SJCRH30 (cell line): Measurements from ENCODE around the gene TFAP2C. TPM values are rescaled to one million over a fixed set of nuclear protein-coding genes. Genes with fewer than 3 reads are reported as not detected.

Experiments used
- DNase-seq, 2 experiments: peaks; one replicate each; pipeline ENCODE4 v3.0.0-alpha.2; 2015 to 2020
- H3K27ac ChIP-seq: fragments of 250-450 bp; sonication (Bioruptor Pico); 2 replicates; pipeline ENCODE4 v1.5.1; 2020; ENCODE audit warnings: mild to moderate bottlenecking, moderate library complexity
- H3K27me3 ChIP-seq: fragments of 250-450 bp; sonication (Bioruptor Pico); 2 replicates; pipeline ENCODE4 v1.5.1; 2020; ENCODE audit warnings: mild to moderate bottlenecking, moderate library complexity
- H3K36me3 ChIP-seq: fragments of 250-450 bp; sonication (Bioruptor Pico); 2 replicates; pipeline ENCODE4 v1.5.1; 2020; ENCODE audit warnings: mild to moderate bottlenecking, moderate library complexity
- H3K4me1 ChIP-seq: fragments of 250-450 bp; sonication (Bioruptor Pico); 2 replicates; pipeline ENCODE4 v1.5.1; 2020; ENCODE audit warnings: mild to moderate bottlenecking, moderate library complexity
- H3K4me3 ChIP-seq: fragments of 250-450 bp; sonication (Bioruptor Pico); 2 replicates; pipeline ENCODE4 v1.5.1; 2020; ENCODE audit warnings: mild to moderate bottlenecking, moderate library complexity
- H3K9me3 ChIP-seq: fragments of 250-450 bp; sonication (Bioruptor Pico); replicated peaks from 2 replicates; pipeline ENCODE4 v1.5.1; 2020; ENCODE audit warnings: mild to moderate bottlenecking, moderate library complexity
- total RNA-seq: library from RNA; depleted of rRNA; stranded (reverse); fragments of >200 nt; shearing (Covaris generic); gene quantifications from 2 replicates; pipeline ENCODE4 v1.2.3, GENCODE V29; 2014

TFAP2C gene
- total RNA-seq, 1 experiment from 2014 or later, result not detected

- Histone ChIP-seq H3K36me3 (no peaks in the 10 kb centered on the region), H3K27me3 (peaks cover 9% of the 10 kb centered on the region), H3K27ac (no peak overlapping the region), H3K4me3 (no peak overlapping the region), H3K9me3 (no peaks in the 10 kb centered on the region), H3K4me1 (no peaks in the 10 kb centered on the region)
- DNase-seq, result no peak
Observed at GRCh38 chr20:56628015-56628872, 862 bp upstream of the TFAP2C start.

DNA sequence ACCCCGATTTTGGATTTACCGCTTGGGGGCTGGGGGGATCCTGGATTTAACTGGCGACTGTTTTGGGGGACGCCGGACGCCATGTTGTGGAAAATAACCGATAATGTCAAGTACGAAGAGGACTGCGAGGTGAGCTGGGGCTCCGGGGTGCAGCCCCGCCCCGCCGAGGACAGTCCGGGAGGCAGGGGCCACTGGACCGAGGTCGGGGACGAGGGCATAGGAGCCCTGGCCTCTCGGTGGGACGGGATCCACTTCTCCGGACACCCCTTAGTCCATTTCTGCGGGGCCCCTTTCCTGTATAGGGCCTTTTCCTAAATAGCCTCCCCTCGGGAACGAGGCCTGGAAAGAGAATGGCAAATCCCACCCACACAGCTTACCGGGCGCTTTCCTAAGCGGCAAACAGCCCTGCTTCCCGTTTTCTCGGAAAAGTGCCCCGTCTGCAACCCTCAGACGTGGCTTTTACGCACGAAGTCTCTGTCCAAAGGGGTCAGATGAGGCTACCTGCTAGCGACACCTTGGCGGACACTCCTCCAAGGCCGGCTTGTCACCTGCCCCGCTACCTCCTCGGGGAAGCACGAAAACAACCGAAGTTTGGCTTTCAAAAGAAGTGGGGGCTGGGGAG lies 469 bp downstream of the TFAP2C start:
- Histone ChIP-seq H3K36me3 (no peaks in the 10 kb centered on the region), H3K27me3 (peaks cover 17% of the 10 kb centered on the region), H3K4me1 (no peaks in the 10 kb centered on the region), H3K9me3 (no peaks in the 10 kb centered on the region), H3K4me3 (no peak overlapping the region), H3K27ac (no peak overlapping the region)
- DNase-seq, result no peak

DNA sequence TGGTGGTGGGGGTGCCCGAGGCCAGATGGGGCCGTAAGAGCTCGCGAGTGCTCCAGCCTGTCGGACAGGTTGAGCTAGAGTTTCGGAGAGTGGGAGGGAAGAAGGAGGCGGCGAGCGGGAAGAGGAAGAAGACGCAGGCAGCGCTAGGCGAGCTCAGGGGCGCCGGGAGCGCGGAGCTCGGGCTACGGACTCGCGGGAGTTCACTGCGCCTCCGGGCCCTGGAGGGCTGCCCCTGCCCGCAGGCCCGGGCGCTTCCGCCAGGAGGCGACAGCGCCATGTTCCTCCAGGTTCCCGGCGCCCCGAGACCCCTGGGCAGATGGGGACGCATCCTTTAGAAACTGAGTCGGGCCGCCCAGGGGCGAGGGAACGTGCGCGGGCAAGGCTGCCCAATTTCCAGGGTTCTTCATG lies 984 bp downstream of the TFAP2C start:
- Histone ChIP-seq H3K36me3 (no peaks in the 10 kb centered on the region), H3K4me3 (no peak overlapping the region), H3K27me3 (peaks cover 22% of the 10 kb centered on the region), H3K9me3 (no peaks in the 10 kb centered on the region), H3K4me1 (no peaks in the 10 kb centered on the region), H3K27ac (no peak overlapping the region)
- no peak for DNase-seq

DNA sequence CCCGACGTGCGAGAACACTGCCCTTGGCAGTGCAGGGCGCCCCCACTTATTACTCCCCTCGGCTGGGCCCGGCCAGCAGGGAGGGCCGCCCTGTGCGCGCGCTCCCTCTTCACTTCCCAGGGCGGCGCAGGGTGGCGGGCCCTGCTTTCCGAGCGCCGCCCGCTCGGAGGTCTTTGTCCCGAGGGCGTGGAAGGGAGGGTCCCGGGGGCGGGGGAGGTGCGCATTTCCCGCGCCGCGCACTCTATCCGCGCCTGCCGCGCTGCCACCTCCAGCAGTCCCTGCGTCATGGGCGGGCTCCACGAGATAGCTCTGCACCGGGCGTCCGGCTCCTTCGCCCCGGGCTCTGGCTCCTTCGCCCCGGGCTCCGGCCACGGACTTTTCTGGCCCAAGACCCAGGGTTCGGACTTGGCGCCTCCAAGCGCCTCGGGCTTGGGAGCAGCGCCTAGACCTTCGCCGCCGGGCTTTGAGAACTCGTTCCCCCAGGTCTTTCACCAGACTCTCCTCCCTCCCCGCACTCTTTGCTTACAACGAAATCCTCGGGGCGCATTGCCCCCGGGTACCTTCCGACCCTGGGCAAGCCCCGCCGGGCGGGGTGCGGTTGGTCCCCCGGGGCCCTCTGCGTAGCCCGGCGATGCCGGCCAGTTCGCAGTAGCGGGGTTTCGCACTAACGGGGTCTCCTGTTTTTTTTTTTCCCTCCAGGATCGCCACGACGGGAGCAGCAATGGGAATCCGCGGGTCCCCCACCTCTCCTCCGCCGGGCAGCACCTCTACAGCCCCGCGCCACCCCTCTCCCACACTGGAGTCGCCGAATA lies 1.6 kb downstream of the TFAP2C start:
- no peak for DNase-seq
- Histone ChIP-seq H3K27me3 (peaks cover 24% of the 10 kb centered on the region), H3K4me3 (no peak overlapping the region)

GRCh38 chr20:56631318-56631989 lies 2.3 kb downstream of the TFAP2C start:
- H3K4me1 ChIP-seq, result no peaks in the 10 kb centered on the region
- H3K36me3 ChIP-seq, result no peaks in the 10 kb centered on the region
- no peak for DNase-seq
- H3K9me3 ChIP-seq, result no peaks in the 10 kb centered on the region
- H3K4me3 ChIP-seq, result no peak overlapping the region
- no peak overlapping the region for H3K27ac ChIP-seq
- peaks cover 31% of the 10 kb centered on the region for H3K27me3 ChIP-seq

More for the DNA sequence above, 1.6 kb downstream of the TFAP2C start:
- Histone ChIP-seq H3K9me3 (no peaks in the 10 kb centered on the region), H3K36me3 (no peaks in the 10 kb centered on the region), H3K27ac (no peak overlapping the region), H3K4me1 (no peaks in the 10 kb centered on the region)

DNA sequence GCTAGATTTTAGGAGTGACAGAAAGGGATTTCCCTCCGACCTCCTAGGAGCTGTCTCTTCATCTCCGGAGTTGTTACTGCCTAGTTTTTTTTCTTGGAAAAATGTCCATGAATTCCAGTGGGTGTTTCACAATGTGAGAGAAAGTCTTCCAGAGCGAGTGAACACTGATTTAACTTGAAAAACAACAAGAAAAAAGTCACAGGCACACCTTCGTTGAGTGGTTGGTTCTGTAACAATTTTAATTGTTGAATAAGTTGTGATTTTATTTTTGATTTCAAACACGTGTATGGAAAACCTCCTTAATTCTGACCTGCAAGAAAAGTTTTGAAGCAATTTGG lies 2.9 kb downstream of the TFAP2C start:
- H3K36me3 ChIP-seq, result no peaks in the 10 kb centered on the region
- no peaks in the 10 kb centered on the region for H3K4me1 ChIP-seq
- DNase-seq, result no peak
- no peaks in the 10 kb centered on the region for H3K9me3 ChIP-seq
- no peak overlapping the region for H3K4me3 ChIP-seq
- peaks cover 37% of the 10 kb centered on the region for H3K27me3 ChIP-seq
- no peak overlapping the region for H3K27ac ChIP-seq

- Histone ChIP-seq H3K9me3 (no peaks in the 10 kb centered on the region), H3K27me3 (peaks cover 55% of the 10 kb centered on the region), H3K27ac (no peak overlapping the region), H3K4me3 (no peak overlapping the region), H3K36me3 (no peaks in the 10 kb centered on the region), H3K4me1 (no peaks in the 10 kb centered on the region)
- DNase-seq, result no peak
Observed at GRCh38 chr20:56634307-56634706, 5.2 kb downstream of the TFAP2C start.

DNA sequence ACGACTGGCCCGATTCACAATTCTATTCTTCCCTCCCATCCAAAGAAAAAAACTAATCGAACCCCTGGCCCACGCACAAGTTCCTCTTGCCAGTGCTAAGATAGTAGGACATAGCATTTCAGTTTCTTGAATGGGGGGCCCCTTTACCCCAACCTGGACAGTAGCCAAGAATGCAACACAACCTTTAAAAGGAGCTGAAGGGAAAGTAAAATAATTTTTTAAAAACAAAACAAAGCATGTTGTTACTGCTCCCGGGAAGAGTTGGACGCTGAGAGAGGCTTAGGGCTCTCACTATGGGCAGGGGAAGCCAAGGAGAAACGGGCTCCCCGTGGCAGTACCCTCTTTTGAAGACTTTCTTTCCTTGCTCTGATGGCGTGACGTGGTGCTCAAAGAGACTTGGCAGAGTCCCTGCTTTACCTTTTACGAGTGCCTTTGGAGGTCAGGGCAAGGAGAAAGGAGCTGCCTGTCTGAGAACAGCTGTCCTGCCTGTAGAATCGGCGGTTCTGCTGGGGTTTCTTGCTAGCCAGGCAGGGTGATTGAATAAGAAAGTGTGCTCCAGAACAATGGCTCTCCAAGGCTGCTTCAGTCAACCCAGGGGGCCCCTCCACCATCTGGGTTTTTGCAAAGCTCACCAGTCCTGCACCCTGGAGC lies 5.8 kb downstream of the TFAP2C start:
- Histone ChIP-seq H3K9me3 (no peaks in the 10 kb centered on the region), H3K4me3 (no peak overlapping the region), H3K27me3 (peaks cover 56% of the 10 kb centered on the region), H3K4me1 (no peaks in the 10 kb centered on the region), H3K36me3 (no peaks in the 10 kb centered on the region), H3K27ac (no peak overlapping the region)
- no peak for DNase-seq

GRCh38 chr20:56636716-56637115 lies 7.6 kb downstream of the TFAP2C start:
- Histone ChIP-seq H3K4me1 (no peaks in the 10 kb centered on the region), H3K36me3 (no peaks in the 10 kb centered on the region), H3K27me3 (peaks cover 68% of the 10 kb centered on the region), H3K4me3 (no peak overlapping the region), H3K9me3 (no peaks in the 10 kb centered on the region), H3K27ac (no peak overlapping the region)
- DNase-seq, result no peak

DNA sequence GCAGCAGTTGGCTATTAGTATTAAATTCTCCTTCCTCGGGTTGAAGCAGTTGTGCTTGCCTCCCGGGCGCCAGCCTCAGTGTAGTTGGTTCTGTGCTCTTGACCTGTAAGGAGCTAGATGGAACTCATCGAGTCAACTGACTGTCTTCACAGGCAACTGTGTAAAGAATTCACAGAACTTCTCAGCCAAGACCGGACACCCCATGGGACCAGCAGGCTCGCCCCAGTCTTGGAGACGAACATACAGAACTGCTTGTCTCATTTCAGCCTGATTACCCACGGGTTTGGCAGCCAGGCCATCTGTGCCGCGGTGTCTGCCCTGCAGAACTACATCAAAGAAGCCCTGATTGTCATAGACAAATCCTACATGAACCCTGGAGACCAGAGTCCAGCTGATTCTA lies 8.5 kb downstream of the TFAP2C start:
- no peak overlapping the region for H3K4me3 ChIP-seq
- H3K27me3 ChIP-seq, result peaks cover 68% of the 10 kb centered on the region
- DNase-seq, result no peak
- H3K36me3 ChIP-seq, result no peaks in the 10 kb centered on the region
- H3K27ac ChIP-seq, result no peak overlapping the region
- no peaks in the 10 kb centered on the region for H3K9me3 ChIP-seq
- no peaks in the 10 kb centered on the region for H3K4me1 ChIP-seq

GRCh38 chr20:56646599-56646998 lies 17.5 kb downstream of the TFAP2C start:
- H3K36me3 ChIP-seq, result no peaks in the 10 kb centered on the region
- no peaks in the 10 kb centered on the region for H3K9me3 ChIP-seq
- H3K27ac ChIP-seq, result no peak overlapping the region
- no peaks in the 10 kb centered on the region for H3K4me1 ChIP-seq
- no peak for DNase-seq
- H3K4me3 ChIP-seq, result no peak overlapping the region
- H3K27me3 ChIP-seq, result peaks cover 36% of the 10 kb centered on the region

DNA sequence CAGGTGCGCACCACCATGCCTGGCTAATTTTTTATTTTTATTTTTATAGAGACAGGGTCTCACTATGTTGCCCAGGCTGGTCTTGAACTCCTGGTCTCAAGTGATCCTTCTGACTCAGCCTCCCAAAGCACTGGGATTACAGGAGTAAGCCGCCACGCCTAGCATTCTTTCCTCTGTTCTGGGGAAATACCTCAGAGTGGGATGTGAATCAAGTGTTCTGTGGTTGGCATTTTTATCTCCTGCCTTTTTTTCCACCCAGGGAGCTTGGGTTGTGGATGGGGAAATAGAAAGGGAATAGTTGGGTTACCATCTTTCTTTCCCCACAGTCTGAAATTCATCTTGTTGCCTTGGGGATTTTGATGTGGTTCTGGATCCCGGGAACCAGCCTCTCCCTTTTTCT lies 24.1 kb downstream of the TFAP2C start:
- no peak for DNase-seq
- Histone ChIP-seq H3K4me1 (no peaks in the 10 kb centered on the region), H3K4me3 (no peak overlapping the region), H3K9me3 (no peaks in the 10 kb centered on the region), H3K27me3 (peaks cover 40% of the 10 kb centered on the region), H3K27ac (no peak overlapping the region), H3K36me3 (no peaks in the 10 kb centered on the region)

DNA sequence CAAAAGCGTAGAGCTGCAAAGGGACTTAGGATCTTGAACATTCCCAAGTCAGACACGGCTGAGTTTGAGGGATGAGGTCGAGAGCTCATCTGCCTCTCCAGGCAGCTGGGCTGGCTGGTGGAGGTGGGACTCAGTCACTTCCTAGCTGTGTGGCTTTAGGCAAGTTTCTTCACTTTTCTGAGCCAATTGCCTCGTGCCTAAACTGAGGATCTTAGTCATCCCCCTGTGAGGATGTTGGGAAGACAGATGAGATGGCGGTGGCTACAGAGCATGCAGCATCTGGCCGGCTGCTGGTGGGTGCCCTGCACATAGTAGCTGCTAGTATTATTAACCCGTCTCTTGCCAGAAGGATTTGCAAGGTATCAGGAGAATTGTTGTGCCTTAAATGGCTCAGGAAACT lies 27.5 kb downstream of the TFAP2C start:
- H3K27ac ChIP-seq, result no peak overlapping the region
- peaks cover 26% of the 10 kb centered on the region for H3K27me3 ChIP-seq
- H3K9me3 ChIP-seq, result no peaks in the 10 kb centered on the region
- H3K4me1 ChIP-seq, result no peaks in the 10 kb centered on the region
- no peak for DNase-seq
- no peaks in the 10 kb centered on the region for H3K36me3 ChIP-seq
- no peak overlapping the region for H3K4me3 ChIP-seq

- Histone ChIP-seq H3K27me3 (peaks cover 34% of the 10 kb centered on the region), H3K36me3 (no peaks in the 10 kb centered on the region), H3K4me3 (no peak overlapping the region), H3K4me1 (no peaks in the 10 kb centered on the region), H3K27ac (no peak overlapping the region), H3K9me3 (no peaks in the 10 kb centered on the region)
- DNase-seq, result no peak
Observed at GRCh38 chr20:56657879-56658278, 28.8 kb downstream of the TFAP2C start.
